Endodermal cell (in vitro differentiated cells): ENCODE data around the gene MIF. TPM values are rescaled to one million over a fixed set of nuclear protein-coding genes. Genes with fewer than 3 reads are reported as not detected.
A peak's percentile ranks its signal among the peaks of the same experiment; 100 is the strongest.
"Not testable (repeated sequence)": the region's sequence is repeated elsewhere in the genome, so short reads cannot be mapped to it uniquely, and the experiment has no call there.

ENCODE experiments used
- DNase-seq: peaks from one replicate; pipeline ENCODE4 v3.0.0-alpha.2; 2017
- H3K27ac ChIP-seq: 2 replicates; pipeline ENCODE4 v1.5.1; 2013; ENCODE audit warnings: mild to moderate bottlenecking, low read depth, low read length, moderate library complexity
- H3K27me3 ChIP-seq: 2 replicates; pipeline ENCODE4 v1.6.1; 2013; ENCODE audit warnings: mild to moderate bottlenecking, low read length, moderate library complexity; ENCODE audit not compliant: insufficient read depth, control insufficient read depth, poor library complexity, severe bottlenecking
- H3K36me3 ChIP-seq: 2 replicates; pipeline ENCODE4 v1.7.0; 2013; ENCODE audit warnings: mild to moderate bottlenecking, low read length, moderate library complexity; ENCODE audit not compliant: control insufficient read depth, insufficient read depth
- H3K4me1 ChIP-seq: one replicate; pipeline ENCODE4 v1.7.0; 2013; ENCODE audit warnings: low read length; ENCODE audit not compliant: control insufficient read depth, insufficient read depth
- H3K4me3 ChIP-seq: 2 replicates; pipeline ENCODE4 v1.5.1; 2013; ENCODE audit warnings: mild to moderate bottlenecking, low read length, moderate library complexity
- H3K9ac ChIP-seq: 2 replicates; pipeline ENCODE4 v1.6.1; 2013; ENCODE audit warnings: mild to moderate bottlenecking, low read length, moderate library complexity; ENCODE audit not compliant: poor library complexity, severe bottlenecking; ENCODE audit errors: extremely low read depth
- H3K9me3 ChIP-seq: 2 replicates; pipeline ENCODE4 v1.6.1; 2013; ENCODE audit warnings: mild to moderate bottlenecking, low read length, moderate library complexity; ENCODE audit not compliant: control insufficient read depth
- H3K27ac Mint-ChIP-seq: 2 replicates; pipeline ENCODE4 v1.8.0; 2020; ENCODE audit warnings: mixed read lengths
- H3K27me3 Mint-ChIP-seq: 2 replicates; pipeline ENCODE4 v1.8.0; 2021; ENCODE audit warnings: mild to moderate bottlenecking, mixed read lengths; ENCODE audit not compliant: insufficient read depth
- H3K36me3 Mint-ChIP-seq: 2 replicates; pipeline ENCODE4 v1.8.0; 2020; ENCODE audit warnings: low read depth, mixed read lengths
- H3K4me1 Mint-ChIP-seq: 2 replicates; pipeline ENCODE4 v1.8.0; 2020; ENCODE audit warnings: mixed read lengths
- H3K4me3 Mint-ChIP-seq: 2 replicates; pipeline ENCODE4 v1.8.0; 2020; ENCODE audit warnings: mild to moderate bottlenecking, moderate library complexity, mixed read lengths
- H3K9me3 Mint-ChIP-seq: 2 replicates; pipeline ENCODE4 v1.8.0; 2020; ENCODE audit warnings: mild to moderate bottlenecking, mixed read lengths
- WGBS, 2 experiments: methylation state at CpG; one replicate each; pipeline versions ENCODE4 v1.1.5 to v1.1.7; 2013; ENCODE audit warnings: missing lambda C conversion rate in 2 of 2, mixed read lengths in 1 of 2; ENCODE audit not compliant: insufficient coverage in 1 of 2, insufficient read length in 1 of 2; 5-methylcytosine and 5-hydroxymethylcytosine counted together
- total RNA-seq, 2 donors: library from RNA; stranded (reverse); fragmentation: NEBNext Ultra II Directional in 1 of 2; extraction: Animal tissue kit (Norgen Biotek cat#: 25700) in 1 of 2; gene quantifications; 2 replicates in 1 of 2; 3 replicates in 1 of 2; pipeline ENCODE4 v1.2.1, GENCODE V29; 2021
- TF ChIP-seq, protein P1 (sequence below): fragments of 200-600 bp; sonication (generic); conservative IDR thresholded peaks from 2 replicates; pipeline ENCODE4 v1.5.0; 2021; ENCODE audit warnings: antibody characterized with exemption, mild to moderate bottlenecking

The MIF gene
- total RNA-seq, 2 donors from 2014 or later, result 722 to 753 TPM

DNA sequence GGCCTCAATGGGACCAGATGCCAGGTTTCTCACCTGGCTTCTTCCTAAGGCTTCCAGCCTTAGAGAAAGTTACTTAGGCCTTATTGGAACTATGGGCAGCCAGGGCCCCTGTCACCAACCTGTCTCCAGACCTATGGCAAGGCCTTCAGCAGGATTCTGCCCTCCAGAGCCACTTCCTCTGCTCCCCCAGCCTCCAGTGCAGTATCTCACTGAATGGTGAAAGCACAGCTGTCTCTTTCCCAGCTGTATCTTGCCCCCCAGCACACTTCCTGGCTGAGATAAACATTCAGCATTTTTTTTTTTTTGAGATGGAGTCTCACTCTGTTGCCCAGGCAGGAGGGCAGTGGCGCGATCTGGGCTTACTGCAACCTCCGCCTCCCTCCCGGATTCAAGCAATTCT, 35.0 kb upstream of the MIF start:
- no peaks in the 10 kb centered on the region for H3K27me3 Mint-ChIP-seq
- Histone ChIP-seq H3K4me1 (peaks cover 5% of the 10 kb centered on the region), H3K9ac (no peak overlapping the region), H3K36me3 (peaks cover 3% of the 10 kb centered on the region), H3K27ac (no peak overlapping the region), H3K4me3 (peak overlapping the region; percentile 95), H3K9me3 (no peaks in the 10 kb centered on the region), H3K27me3 (no peaks in the 10 kb centered on the region)
- no peak overlapping the region for H3K4me3 Mint-ChIP-seq
- H3K36me3 Mint-ChIP-seq, result peaks cover 2% of the 10 kb centered on the region
- H3K27ac Mint-ChIP-seq, result no peak overlapping the region
- no peak for DNase-seq
- H3K4me1 Mint-ChIP-seq, result peaks cover 16% of the 10 kb centered on the region
- TF ChIP-seq, protein P1, sequence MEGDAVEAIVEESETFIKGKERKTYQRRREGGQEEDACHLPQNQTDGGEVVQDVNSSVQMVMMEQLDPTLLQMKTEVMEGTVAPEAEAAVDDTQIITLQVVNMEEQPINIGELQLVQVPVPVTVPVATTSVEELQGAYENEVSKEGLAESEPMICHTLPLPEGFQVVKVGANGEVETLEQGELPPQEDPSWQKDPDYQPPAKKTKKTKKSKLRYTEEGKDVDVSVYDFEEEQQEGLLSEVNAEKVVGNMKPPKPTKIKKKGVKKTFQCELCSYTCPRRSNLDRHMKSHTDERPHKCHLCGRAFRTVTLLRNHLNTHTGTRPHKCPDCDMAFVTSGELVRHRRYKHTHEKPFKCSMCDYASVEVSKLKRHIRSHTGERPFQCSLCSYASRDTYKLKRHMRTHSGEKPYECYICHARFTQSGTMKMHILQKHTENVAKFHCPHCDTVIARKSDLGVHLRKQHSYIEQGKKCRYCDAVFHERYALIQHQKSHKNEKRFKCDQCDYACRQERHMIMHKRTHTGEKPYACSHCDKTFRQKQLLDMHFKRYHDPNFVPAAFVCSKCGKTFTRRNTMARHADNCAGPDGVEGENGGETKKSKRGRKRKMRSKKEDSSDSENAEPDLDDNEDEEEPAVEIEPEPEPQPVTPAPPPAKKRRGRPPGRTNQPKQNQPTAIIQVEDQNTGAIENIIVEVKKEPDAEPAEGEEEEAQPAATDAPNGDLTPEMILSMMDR, result no peak
- H3K9me3 Mint-ChIP-seq, result no peaks in the 10 kb centered on the region
- WGBS, 2 experiments, result 80 to 93% methylated on average over 1 to 4 of the region's 4 CpGs

DNA sequence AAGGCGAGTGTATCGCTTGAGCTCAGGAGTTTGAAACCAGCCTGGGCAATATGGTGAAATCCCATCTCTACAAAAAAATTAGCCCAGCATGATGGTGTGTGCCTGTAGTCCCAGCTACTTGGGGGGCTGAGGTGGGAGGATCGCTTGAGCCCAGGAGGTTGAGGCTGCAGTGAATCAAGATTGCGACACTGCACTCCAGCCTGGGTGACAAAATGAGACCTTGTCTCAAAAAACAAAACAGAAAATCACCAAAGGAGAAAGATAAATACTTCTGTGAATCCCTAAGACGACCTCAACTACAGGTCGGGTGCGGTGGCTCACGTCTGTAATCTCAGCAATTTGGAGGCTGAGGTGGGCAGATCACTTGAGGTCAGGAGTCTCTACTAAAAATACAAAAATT, 34.0 kb upstream of the MIF start:
- H3K27ac Mint-ChIP-seq, H3K36me3 ChIP-seq, H3K9me3 Mint-ChIP-seq, H3K4me1 ChIP-seq, H3K27ac ChIP-seq, H3K4me3 Mint-ChIP-seq, DNase-seq, H3K36me3 Mint-ChIP-seq, H3K4me3 ChIP-seq, H3K9ac ChIP-seq, H3K9me3 ChIP-seq, H3K27me3 ChIP-seq, H3K27me3 Mint-ChIP-seq: not testable (repeated sequence)
- peaks cover 16% of the 10 kb centered on the region for H3K4me1 Mint-ChIP-seq
- 50 to 93% methylated on average over 2 to 8 of the region's 8 CpGs for WGBS, 2 experiments

DNA sequence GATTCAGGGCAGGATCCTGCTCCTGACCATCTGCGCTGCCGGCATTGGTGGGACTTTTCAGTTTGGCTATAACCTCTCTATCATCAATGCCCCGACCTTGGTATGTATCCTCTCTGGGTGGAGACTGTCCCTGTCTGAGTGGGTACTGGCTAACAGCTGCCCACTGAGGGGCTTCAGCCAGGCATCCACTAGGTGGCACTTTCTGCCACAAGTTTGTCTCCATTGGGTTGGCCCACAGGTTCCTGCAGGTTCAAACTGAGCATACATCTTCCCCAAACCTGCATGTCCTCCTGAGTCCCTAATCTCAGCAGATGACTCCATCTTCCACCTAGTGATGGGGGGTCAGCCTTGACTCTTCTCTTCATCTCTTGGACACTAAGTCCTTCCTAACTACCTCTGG, 32.1 kb upstream of the MIF start:
- no peaks in the 10 kb centered on the region for H3K9me3 Mint-ChIP-seq
- 96% methylated on average over 3 of the region's 3 CpGs; no CpG with 5 or more reads in 1 of the 2 experiments for WGBS, 2 experiments
- H3K27me3 Mint-ChIP-seq, result no peaks in the 10 kb centered on the region
- Histone ChIP-seq H3K27ac (no peak overlapping the region), H3K36me3 (peaks cover 3% of the 10 kb centered on the region), H3K4me1 (peaks cover 5% of the 10 kb centered on the region), H3K9ac (no peak overlapping the region), H3K27me3 (no peaks in the 10 kb centered on the region), H3K9me3 (no peaks in the 10 kb centered on the region), H3K4me3 (no peak overlapping the region)
- H3K36me3 Mint-ChIP-seq, result peaks cover 6% of the 10 kb centered on the region
- DNase-seq, result peak; percentile 83
- H3K27ac Mint-ChIP-seq, result no peak overlapping the region
- TF ChIP-seq, protein P1, result peak; percentile 88
- H3K4me1 Mint-ChIP-seq, result peaks cover 12% of the 10 kb centered on the region
- no peak overlapping the region for H3K4me3 Mint-ChIP-seq

DNA sequence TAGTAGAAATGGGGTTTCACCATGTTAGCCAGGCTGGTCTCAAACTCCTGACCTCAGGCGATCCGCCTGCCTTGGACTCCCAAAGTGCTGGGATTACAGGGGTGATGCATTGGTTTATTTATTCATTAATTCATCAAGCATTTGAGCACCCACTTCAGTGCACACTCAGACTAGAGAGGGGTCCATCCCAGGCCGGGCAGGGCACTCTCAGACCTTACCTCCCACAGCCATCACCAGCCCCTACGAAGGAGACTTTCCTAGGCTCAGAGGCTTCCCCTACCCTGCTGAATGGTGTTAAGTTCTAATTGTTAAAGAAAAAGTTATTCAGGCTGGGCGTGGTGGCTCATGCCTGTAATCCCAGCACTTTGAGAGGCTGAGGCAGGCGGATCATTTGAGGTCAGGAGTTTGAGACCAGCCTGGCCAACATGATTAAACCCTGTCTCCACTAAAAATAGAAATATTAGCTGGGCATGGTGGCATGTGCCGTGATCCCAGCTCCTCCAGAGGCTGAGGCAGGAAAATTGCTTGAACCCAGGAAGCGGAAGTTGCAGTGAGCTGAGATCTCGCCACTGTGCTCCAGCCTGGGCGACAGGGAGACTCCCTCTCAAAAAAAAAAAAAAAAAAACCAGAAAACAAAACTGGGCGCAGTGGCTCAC, 29.6 kb upstream of the MIF start:
- not testable (repeated sequence) for H3K27me3 Mint-ChIP-seq, H3K9me3 ChIP-seq, H3K36me3 ChIP-seq, H3K27ac ChIP-seq, H3K4me3 Mint-ChIP-seq, H3K27ac Mint-ChIP-seq, H3K9me3 Mint-ChIP-seq, H3K4me1 Mint-ChIP-seq, H3K9ac ChIP-seq, H3K4me1 ChIP-seq, H3K4me3 ChIP-seq, H3K27me3 ChIP-seq, DNase-seq
- WGBS, 2 experiments, result 81% methylated on average over 11 of the region's 11 CpGs; no CpG with 5 or more reads in 1 of the 2 experiments
- peaks cover 29% of the 10 kb centered on the region for H3K36me3 Mint-ChIP-seq
